HG02938 (cell line): ENCODE results near the gene TRAPPC14.

Source experiments
- ATAC-seq: cut with Tn5 transposase; IDR thresholded peaks from one replicate; pipeline ENCODE4 v1.9.1; 2021; ENCODE audit warnings: mild to moderate bottlenecking, moderate library complexity; ENCODE audit not compliant: unreplicated experiment

TRAPPC14 gene

DNA sequence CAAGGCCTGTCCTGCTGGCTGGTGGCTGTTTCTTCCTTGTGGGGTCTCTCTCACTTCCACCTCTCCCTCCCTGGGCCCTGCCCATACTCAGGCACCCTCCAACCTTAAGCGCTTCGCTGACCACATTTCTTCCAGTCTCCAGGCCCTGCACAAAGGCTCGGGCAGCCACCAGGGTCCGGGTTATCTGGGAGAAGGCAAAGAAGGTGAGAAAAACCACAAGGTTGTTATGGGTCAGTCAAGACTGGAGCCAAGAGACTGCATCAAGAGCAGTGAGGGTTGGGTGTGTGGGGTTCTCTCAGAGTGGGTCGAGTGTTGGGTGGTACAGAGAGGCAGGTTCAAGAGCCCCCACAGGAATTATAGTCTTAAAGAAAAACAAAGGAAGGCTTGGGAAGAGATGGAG is 16.1 kb upstream of the TRAPPC14 start:
- ATAC-seq, result no peak

DNA sequence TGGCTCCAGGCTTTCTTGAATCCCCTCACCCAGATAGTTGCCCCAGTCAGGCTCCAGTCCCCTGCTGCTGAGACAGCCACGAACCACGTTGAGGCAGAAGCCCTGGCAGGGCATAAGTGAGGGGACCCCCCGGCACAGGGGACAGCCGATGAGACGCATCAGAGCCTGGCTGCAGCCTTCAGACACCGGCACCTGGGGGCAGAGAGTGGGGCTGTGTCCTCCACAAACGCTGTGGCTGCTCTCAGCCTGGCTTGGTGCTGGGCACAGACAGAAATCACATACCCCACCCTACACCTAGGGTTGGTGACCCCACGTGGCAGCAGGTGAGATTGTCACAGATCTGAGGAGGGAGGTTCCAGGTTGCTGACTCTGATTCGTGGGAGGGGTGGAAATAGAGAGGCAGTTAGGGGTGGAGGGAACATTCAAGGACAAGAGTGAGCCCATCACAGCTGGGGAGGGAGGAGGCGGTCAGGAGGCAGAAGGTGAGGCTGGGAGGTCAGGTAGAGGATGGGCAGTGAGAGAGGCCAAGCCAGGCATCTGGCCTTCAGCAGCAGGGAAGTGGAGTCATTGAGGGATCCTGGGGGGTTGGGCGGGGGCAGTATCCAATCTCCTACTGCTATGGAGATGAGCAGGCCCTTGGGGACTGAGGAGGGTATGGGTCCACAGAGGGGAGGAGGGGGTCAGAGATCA is 15.4 kb upstream of the TRAPPC14 start:
- ATAC-seq, result no peak

DNA sequence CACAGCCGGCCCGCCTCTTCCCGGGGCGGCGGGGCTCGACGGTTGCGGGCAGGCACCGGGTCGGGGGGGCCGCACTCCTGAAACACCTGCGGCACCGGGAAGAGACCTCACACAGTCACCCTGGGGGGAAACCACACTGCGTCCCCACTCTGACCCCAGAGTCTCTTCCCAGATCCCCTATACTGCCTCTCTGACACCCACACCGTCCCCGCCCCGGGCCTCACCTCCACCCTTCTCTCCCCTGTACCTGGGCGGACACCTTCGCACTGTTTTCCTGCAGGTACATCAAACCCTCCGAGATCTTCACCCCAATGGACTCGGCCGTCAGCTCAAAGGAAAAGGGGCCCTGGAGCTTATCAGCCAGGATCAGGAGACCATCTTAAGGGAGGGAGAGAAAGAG is 13.3 kb upstream of the TRAPPC14 start:
- no peak for ATAC-seq

DNA sequence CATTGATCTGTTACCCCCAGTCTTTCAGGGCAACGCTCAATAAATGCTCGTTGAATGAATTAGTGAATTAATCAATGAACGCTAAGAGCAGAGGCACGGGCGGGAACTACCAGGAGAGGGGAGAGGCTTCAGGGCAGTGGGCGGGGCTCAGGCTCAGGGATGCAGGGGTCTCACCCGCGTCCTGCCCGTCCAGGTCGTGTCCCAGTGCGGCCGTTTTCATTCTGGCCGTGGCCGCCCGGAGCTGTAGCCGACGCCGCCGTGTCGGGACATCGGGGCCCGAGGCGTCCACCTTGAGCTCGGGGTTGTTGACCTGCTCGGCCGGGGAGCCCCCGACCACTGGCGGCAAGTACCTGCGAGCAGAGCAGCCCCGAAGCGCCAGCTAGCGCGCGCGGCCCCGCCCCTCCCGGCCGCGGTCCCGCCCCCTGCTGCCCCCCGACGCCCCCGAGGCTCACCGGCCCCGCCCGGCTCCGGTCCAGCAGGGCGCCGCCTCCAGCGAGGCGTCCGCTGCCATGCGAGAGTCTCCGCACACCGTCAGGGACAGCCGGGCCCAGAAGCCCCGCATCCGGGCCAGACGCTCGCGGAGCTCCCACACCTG is 12.7 kb upstream of the TRAPPC14 start:
- ATAC-seq, result no peak

DNA sequence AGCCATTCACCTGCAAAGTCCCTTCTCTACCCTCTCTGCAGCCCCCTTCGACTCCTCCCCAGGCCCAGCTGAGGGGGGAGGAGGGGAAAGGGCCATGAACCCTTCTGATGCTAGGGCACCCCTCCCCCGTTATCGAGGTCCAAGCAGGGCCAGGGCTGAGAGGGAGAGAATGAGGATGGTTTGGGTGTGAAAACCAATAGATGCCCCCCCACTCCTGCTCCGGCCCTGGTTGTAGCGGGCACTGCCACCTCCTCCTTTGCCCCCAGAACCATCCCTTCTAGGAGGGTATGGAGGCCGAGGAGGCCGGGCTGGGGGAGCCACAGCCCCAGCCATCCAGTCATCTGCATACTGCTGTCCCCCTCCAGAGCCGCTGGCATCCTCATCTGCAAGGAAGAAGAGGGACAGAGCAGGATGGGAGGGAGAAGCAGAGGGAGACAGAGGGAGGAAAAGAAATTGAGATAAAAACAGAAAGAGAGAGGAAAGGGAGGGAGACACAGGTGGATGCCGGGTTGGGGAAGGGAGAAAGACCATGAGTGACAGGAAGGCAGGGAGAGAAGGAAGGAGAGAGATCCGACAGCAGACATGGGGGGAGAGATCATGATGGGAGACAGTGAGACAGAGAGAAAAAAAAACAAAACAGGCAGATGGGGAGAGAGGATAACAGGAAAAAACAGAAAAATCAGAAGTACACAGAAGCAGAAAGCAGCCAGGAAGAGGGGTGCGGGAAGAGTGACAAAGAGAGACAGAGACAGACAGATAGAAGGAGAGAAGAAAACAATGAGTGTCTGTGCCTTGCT is 11.8 kb upstream of the TRAPPC14 start:
- no peak for ATAC-seq

DNA sequence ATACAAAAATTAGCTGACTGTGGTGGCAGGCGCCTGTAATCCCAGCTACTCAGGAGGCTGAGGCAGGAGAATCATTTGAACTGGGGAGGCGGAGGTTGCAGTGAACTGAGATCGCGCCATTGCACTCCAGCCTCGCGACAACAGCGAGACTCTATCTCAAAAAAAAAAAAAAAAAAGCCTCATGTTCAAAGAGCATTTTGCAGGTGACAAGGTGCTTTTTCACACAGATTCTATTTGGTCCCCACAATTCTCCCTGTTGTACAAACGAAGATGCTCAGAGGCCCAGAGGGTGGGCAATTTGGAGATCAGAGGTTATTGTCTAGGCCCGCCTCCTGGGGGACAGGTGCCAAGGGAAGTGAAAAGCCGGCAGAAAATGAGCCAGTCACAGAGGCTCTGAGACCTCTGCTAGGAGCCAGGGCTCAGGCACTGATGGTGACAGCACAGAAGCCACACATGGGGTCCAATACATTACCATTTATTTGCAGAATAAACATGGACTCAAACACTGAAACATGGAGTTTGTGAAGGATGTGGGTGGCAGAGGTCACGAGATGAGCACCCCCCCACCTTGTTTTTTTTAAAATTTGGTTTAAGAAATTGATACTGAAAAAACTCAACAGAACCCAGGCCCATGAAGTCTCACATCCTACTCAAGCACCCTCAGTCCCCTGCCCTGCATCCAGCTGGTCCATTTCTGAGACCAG is 10.8 kb upstream of the TRAPPC14 start:
- ATAC-seq, result no peak

DNA sequence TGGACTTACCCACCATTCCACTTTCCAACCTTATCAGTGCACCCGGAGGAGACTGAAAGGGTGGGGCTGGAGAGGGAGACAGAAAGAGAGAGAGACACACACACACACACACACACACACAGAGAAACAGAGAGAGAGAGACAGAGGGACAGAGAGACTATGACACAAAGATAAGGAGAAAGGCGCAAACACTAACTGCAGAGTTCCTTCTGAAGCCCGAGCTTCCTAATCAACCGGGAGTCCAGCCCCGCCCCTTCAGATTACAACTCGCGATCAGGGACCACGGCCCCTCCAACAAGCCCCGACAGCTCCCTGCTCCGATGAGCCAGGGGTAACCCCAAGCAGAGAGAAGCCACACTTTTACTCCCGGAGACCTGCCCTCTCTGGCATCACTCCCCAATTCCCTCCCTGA is 9.4 kb upstream of the TRAPPC14 start:
- no peak for ATAC-seq

DNA sequence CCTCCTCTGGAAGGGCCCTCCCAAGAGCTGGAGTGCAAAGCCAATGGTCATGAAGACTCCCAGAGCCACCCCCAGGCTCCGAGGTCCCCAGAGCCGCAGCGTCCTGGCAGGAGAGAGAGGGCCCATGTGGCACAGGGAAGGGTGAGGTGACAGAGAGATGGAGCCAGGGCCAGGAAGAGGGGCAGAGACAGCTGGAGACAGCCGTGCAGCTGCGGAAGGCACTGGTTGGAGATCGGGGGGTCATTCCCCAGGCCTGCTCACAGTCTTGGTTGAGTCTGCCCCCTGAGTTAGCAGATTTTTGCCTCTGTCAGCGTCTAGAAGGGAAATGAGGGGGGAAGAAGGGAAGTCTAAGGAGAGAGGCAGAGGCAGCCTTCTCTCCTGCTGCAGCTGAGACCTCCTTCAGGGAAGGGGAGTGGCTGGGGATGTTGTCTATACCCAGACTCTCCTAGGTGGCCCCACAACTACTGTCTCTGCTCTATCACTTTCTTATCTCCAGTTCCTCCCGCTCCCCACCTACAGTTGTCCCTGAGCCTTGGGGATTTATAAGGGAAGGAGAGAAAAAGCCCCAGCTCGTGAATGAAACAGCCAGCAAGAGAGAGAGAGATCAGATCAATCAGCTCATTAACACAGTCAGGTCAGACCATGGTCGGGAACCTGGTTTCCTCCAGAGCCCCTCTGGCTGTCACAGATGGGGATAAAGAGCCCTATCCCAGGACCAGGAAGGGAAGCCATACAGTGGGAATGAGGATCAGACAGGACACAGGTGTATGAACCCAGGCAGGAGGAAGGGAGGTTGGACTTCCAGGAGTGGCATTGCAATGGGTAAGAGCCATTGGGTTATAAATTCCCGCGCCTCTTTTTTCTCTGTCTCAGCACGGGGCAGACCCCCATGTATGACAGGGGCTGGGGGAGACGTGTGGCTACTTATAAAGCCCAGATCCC is 8.7 kb upstream of the TRAPPC14 start:
- ATAC-seq, result no peak

DNA sequence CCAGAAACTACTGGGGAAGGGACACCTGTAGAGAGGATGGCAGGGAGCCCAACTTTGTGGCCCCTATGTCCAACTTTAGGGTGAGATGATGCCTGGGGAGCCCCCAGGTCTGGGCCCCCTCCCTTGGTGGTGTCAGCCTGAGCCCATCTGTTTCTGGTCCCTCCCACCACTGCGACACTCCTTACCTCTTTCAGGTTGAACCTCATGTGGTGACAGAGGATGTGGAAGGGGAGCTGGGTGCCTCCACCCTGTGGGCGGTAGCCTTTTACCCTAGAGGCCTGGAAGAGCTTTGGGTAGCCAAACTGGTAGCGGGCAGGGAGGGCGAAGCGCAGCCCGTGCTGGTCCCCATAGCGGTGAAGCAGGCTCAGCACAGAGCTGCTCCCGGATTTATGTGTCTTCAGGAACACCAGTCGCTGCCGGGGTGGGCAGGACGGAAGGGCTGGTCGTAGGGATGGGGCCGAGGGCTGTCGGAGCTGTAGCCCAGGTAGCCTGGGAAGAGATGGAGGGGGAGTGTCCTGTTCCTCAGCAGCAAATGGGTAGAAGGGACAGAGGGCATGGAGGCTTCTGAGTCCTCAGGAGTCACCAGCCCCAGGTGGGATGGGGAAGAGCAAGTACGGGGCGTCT is 7.9 kb upstream of the TRAPPC14 start:
- no peak for ATAC-seq

DNA sequence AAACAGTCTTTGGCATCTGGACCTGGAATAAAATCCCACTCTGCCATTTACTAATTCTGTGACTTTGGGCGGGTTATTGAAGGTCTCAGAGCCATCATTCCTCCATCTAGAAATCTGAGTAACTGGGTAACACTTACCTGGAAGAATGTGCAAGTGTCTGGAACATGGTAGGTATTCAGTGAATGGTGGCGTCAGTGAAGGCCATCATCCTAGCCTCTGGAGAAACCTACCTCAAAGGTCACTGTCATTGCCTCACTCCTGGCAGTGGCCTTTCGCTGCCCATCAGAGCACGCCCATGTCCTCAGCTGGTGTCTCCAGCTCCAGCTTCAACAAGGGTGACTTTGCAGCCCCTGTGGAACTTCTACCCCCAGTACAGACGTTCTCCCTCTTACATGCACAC is 5.3 kb upstream of the TRAPPC14 start:
- ATAC-seq, result no peak

DNA sequence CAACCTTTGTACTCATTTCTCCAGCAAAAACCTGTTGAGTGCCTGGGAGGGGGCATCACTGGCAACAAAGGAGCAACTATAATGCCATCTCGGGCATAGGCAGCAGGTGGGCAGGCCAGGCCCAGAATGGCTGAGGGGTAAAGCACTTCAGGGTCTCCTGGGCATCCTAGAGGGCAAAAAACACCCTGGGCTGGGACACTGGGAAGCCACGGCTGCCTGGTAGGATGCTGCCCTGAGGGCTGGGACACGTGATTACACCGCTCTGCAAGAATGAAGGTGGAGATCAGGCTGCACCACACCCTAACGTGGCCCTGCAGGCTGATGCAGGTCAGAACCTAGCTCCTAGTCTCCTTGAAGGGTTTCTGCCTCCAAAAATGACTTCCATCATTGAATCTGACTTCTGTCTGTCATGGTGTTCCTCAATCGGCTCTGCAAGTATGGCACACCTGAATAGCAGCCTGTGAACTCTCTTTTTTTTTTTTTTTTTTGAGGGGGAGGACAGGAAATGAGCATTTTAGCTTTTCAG is 4.5 kb upstream of the TRAPPC14 start:
- no peak for ATAC-seq

DNA sequence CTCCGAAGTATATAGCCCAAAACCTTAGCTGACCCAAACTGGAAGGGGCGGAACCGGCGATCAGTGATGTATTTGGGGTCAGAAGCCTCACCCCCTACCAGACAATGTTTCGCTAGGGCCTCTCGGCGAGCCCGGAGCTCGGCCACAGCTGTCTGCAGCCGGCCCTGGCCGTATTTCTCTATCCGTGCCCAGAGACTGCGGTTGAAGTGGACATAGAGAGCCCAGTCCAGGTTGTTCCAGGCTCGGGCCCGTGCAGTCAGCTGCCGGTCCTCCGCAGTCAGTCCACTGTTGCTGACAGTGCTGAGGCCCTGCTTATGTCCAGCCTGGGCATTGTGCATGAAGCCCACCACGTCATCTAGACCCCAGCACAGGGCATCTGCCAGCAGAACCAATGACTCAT is 1.5 kb upstream of the TRAPPC14 start:
- no peak for ATAC-seq

DNA sequence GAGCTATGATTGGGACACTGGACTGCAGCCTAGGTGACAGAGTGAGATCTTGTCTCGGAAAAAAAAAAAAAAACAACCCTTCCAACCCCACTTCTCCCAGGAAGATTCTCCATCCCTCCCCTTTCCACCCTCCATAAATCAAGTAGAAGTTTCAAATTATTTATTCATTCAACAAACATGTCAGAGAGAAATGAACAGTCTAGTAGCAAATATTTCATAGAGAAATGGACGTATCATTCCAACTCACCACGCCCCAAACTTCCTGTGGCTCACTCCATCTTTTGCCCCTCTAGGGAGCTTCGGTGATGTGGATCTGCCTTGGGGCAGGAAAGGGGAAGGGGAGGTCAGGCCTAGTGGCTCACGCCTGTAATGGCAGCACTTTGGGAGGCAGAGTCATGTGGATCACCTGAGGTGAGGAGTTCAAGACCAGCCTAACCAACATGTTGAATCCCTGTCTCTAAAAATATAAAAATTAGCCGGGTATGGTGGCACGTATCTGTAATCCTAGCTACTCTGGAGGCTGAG is 638 bp upstream of the TRAPPC14 start:
- no peak for ATAC-seq

DNA sequence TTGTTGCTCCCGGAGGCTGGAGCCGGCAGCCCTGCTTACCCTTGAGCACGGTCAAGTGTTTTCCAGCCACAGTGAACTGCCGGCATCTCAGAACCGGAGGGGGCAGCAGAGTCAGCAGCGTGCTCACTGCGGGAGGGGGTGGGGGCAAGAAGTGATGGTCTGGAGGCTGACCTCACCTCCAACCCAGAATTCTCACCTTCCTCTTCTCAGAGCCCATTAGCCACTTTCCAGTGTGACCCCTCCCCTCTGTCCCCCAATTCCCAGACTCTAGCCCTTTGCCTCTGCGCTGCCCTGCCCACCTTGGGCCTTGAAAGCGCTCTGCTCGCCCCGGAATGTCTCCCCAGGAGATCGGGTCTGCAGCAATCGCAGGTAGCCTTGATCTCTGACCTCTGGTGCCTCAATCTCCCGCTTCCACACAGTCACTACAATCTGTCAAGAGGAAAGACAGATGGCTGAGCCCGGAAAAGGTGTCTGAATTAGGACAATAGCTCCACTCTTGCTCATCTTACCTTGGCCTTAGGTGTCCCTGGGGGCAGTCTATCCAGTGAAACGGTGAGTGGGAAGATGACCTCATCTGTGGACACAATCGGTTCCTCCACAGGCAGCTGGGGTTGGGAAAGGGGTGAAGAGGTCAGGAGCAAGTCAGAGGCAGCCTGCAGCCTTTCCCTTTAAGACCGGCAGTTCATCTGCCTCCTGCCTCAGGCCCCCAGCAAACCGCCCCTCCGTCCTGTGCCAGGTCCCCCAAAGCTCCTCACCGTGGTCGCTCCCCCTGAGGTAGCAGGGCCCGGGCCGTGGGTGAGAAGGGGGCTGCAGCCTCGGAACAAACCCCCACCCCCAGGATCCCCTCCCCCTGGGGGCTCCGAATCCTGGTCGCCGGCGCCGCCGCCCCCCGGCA is 942 bp downstream of the TRAPPC14 start:
- no peak for ATAC-seq

DNA sequence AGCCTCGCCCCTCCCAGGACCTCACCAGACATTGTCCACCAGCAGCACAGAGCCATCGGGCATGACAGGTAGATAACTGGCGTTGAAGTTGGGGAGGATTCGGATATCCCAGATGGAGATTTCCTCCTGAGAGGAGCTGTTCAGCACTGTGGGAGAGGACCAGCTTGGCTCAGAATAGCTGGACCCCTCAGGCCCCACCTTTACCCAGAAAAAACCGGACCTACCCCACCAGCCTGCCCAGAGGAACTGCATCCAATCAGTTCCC is 1.5 kb downstream of the TRAPPC14 start:
- no peak for ATAC-seq

DNA sequence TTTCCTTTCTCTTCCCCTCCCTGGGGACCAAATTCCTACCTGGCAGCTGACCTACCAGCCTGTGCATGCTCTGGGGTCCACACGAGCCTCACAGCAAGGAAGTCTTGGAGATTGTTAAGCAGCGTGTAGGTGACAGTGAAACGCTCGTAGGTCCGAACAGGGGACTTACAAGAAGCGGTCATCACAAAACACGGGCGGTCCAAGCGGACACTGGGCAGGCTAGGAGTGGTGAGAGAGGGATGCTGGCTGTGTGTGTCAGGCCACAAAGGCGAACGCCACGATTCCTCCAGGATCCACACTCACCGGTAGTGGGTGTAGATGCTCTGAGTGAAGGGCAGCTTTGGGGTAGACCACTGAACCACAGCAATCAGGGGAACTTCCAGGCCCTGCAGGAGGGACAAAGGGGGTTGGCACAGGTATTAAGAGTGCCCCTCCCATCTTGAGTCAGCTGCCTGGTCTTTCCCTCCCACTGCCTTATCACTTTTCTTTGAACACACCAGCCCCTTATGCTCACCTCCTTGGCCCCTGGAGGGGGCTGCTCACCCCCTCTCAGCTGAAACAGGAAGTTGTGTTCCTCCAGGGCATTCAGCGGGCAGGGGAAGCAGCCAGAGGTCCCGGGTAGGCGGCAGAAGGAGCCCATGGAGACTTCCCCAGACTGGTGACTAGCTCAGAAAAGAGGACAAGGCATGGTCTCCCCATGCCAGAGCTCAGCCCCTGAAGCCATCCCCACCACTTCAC is 2.0 kb downstream of the TRAPPC14 start:
- no peak for ATAC-seq

DNA sequence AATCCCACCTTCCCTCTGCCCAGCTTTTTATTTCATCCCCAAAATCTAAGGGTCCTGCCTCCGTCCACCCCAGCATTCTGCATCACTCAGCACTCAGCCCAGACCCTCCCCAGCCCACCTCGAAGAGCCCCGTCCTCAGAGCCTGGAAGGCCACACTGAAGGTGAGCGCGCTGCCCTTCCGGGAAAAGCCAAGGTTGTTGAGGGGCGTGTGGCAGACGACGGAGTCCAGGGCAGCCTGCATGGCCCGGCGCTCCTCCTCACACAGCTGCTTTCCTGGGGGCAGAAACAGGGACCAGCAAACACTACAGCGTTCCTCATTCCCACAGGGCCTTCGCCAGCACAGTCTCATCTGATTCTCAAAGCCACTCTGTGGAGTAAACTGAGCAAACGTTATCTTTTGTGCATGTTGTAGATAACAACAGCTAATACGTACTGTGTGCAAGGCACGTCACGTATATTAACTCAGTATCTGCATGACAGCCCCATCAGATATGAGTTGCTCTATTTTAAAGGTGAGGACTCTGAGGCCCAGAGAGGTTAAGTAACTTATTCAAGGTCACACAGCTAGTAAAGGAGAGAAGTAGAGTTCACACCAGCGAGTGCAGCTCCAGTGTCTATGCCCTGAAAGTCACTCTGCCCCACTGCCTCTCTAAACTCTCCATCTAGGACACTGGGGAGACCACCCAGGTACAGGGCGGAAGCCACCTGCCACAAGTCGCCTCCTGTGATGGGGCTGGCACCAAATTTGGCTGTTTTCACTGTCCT is 2.8 kb downstream of the TRAPPC14 start:
- no peak for ATAC-seq
